NCI-H1417 treated with DMSO at 0.1 percent for 48 hours (cell line): Measurements from ENCODE around the gene FAM47A.

Experiments
- DNase-seq: peaks from one replicate; lab custom pipeline; 2025; lab: John Stamatoyannopoulos, UW

Gene FAM47A

DNA sequence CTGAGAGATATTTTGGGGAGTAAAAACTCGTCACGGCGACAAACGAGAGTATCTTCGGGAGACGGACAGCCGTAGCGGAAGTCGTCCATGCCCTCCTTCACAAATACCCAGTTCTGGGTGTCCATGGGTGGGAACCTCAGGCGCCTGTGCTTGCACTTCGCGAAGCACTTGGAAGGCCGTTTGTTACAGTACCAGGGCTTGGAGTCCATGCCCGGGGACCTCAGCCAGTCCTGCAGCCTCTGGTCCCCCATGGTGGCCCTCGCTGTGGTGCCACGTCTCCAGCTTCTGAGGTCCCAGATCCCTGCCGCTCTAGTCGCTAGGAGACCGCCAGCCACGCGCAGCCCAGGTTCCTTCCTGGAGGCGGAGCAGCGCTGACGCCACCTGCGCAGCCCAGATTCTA is at the start of gene FAM47A:
FAM47A (minus strand) TSS at position 287 of the 400 bp plus-strand sequence; CDS start at position 251, 36 bp downstream.
- no peak for DNase-seq

DNA sequence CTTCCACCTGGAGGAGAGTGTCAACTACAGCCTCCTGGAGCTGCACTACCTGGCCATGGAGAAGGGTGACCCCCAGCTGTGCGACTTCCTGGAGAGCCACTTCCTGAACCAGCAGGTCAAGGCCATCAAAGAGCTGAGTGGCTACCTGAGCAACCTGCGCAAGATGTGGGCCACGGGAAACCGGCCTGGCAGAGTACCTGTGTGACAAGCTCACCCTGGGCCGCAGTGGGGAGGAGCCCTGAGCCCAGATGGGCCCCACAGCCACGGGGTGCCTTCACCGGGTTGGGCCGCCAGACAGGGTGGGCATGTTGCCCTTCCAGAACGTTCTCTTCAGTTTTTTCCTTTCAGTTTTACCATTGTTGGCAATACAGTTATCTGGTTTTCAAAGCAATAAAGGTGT is 15.2 kb upstream of the FAM47A start:
- DNase-seq, result no peak

DNA sequence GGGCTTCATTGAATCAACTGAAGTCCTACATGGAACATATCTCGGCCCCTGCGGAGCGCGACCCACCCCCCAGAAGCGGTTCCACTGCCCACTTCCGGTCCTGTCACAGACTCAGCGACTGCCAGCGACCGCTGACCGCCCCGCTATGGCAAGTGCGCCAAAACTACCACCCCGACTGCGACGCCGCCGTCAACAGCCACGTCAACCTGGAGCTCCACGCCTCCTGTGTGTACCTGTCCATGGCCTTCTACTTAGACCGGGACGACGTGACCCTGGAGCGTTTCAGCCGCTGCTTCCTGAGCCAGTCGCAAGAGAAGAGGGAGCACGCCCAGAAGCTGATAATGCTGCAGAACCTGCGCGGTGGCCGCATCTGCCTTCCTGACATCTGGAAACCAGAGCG is 14.8 kb upstream of the FAM47A start:
- DNase-seq, result no peak

DNA sequence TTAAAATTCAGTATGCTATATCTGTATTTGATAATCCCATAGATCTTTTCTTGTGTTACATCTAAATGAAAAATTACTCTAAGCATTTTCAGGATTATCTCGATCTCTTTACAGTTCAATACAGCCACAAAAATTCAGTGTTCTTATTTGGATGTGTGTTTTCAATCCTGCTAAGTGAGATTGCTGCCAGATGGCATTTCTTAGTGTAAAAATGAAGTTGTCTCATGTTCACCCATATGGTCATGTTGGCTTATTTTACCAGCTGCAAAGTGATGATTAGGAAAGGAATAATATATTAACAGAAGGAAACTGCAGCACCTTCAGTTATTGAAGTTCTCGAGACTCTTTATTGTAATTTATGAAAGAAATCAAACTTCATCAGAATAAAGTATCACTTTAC is 12.1 kb upstream of the FAM47A start:
- DNase-seq, result no peak

DNA sequence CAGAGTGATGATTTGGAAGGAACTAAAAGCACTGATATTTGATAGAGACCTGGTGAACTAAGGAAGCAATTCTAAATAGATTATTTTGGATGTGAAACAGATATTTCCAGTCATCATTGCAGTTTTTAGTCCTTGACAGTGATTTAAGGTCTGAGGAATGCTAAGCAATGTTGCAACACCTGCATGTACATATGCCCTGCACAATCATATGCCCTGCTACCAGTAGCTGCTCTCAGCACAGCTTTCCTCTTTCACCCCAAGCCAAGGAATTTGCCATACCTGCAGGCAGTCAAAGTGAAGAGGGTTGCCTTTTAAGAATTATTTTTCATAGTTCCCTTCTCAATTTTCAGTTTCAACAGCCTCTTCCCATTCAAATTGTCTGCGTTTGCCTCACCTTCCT is 8.7 kb upstream of the FAM47A start:
- DNase-seq, result no peak

DNA sequence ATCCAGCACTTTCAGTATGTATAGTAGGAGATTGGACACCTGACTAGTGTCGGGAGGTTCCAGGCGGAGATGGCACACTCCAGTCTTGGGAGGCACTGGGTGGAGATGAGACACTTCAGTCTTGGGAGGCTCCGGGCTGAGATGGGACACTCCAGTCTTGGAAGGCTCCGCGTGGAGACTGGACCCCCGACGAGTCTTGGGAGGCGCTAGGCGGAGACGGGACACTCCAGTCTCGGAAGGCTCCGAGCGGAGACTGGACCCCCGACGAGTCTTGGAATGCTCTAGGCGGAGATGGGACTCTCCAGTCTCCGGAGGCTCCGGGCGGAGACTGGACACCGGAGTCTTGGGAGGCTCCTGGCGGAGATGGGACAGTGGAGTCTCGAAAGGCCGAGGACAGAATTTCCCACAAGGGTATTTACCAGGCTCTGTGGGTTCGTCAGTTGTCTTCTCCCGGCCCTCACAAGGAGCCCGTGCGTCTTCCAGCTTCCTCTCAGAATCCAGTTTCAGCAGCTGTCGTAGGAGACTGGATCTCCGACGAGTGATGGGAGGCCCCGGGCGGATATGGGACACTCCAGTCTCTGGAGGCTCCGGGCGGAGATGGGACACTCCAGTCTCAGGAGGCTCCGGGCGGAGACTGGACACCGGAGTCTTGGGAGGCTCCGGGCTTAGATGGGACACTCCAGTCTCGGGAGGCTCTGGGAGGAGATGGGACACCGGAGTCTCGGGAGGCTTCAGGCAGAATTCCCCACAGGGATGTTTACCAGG is 952 bp downstream of the FAM47A start:
- DNase-seq, result no peak

DNA sequence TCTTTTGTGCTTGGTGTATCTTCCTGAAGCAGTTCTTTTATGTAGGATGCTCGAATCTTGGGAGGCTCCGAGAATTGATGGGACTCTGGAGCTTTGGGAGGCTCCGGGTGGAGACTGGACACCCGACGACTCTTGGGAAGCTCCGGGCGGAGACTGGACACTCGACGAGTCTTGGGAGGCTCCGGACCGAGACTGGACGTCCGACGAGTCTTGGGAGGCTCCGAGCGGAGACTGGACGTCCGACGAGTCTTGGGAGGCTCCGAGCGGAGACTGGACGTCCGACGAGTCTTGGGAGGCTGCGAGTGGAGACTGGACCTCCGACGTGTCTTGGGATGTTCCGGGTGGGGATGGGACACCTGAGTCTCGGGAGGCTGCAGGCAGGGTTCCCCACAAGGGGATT is 1.6 kb downstream of the FAM47A start:
- DNase-seq, result no peak

DNA sequence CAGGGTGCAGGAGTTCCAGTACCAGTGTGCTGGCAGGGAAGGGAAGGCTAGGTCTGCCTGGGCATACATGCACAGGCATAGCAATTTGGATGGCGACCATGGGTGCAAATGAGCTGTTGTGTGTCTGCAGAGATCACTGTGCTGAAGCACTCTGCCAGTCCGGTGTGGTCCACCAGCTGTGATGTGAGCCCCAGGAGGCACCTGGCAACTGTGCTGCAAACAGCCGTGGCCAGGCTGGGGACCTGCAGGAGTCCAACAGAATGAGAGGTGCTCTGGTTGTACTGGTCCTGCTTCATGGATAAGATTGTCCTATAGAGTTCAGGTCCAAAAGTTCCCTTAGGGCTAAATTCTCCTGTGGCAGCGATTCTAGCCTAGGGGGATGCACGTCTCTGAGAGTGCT is 6.1 kb downstream of the FAM47A start:
- DNase-seq, result no peak

DNA sequence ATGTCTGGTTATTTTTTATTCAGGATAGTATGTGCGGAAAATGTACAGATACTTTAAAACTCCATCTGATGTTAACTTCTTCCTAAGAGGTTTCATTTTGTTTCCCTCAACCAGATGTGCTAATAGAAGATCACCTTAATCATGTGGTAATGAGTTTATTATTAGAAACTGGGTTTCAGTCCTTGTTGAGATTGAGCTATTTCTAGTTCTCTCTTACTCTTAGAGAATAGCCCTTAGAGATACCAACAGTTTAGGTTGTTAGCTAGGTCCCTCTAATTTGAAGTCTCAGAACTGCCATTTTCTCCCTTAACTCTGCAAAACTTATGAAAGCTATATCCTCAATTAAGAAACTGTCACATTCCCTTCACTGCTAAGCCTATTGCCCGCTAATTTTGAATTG is 13.0 kb downstream of the FAM47A start:
- no peak for DNase-seq

DNA sequence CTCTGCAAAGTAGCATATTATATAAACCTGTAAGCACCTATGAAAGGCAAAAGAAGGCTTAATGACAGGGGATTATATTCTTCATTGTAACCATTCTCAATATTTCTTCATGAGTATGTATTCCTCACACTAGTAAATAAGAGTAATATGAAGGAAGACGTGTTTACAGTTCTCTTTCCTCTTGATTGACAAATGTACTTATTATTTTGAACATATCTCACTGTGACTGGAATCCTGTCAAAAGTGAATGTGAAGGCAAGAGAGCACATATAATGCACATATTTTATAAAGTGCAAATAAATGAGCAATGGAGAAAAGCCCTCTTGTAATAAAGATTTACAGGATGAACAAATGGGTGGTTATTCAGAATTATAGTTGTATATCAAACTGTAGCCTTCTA is 19.7 kb downstream of the FAM47A start:
- no peak for DNase-seq
